IPS-20b (cell line): ENCODE measurements around the gene GLIPR1L1.

Experiments
- H3K27ac ChIP-seq: one replicate; pipeline ENCODE4 v1.5.1; 2013; ENCODE audit warnings: low read length
- H3K27me3 ChIP-seq: 2 replicates; pipeline ENCODE4 v1.6.1; 2013; ENCODE audit warnings: mild to moderate bottlenecking, low read length, inconsistent platforms; ENCODE audit not compliant: insufficient read depth
- H3K36me3 ChIP-seq: 2 replicates; pipeline ENCODE4 v1.6.1; 2013; ENCODE audit warnings: low read depth, mild to moderate bottlenecking, inconsistent platforms, low read length, moderate library complexity; ENCODE audit not compliant: insufficient read depth
- H3K4me1 ChIP-seq: 2 replicates; pipeline ENCODE4 v1.6.1; 2013; ENCODE audit warnings: mild to moderate bottlenecking, control low read depth, inconsistent platforms, low read length, moderate library complexity; ENCODE audit not compliant: insufficient read depth
- H3K4me3 ChIP-seq: 2 replicates; pipeline ENCODE4 v1.5.1; 2013; ENCODE audit warnings: mild to moderate bottlenecking, low read length, inconsistent platforms
- H3K9ac ChIP-seq: 2 replicates; pipeline ENCODE4 v1.6.1; 2013; ENCODE audit warnings: low read depth, mild to moderate bottlenecking, inconsistent platforms, low read length, moderate library complexity
- H3K9me3 ChIP-seq: 2 replicates; pipeline ENCODE4 v1.6.1; 2013; ENCODE audit warnings: mild to moderate bottlenecking, low read depth, low read length, inconsistent platforms; ENCODE audit not compliant: insufficient read depth

Gene GLIPR1L1, protein sequence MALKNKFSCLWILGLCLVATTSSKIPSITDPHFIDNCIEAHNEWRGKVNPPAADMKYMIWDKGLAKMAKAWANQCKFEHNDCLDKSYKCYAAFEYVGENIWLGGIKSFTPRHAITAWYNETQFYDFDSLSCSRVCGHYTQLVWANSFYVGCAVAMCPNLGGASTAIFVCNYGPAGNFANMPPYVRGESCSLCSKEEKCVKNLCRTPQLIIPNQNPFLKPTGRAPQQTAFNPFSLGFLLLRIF

GRCh38 chr12:75334384-75335030, at the start of gene GLIPR1L1:
Gene GLIPR1L1 (plus strand): TSS chr12:75334670. CDS start chr12:75334729, 59 bp downstream.
- Histone ChIP-seq H3K4me3 (peak within 1 kb of the TSS; percentile 67), H3K9me3 (no peaks in the 10 kb centered on the region), H3K27ac (no peak within 1 kb of the TSS), H3K9ac (peak within 1 kb of the TSS; percentile 34; the same call in 1 of the 2 replicates), H3K4me1 (0 out of 2 replicates have a peak, but pooled peaks cover 4% of the 10 kb centered on the region), H3K36me3 (no peaks in the 10 kb centered on the region), H3K27me3 (no peaks in the 10 kb centered on the region)

DNA sequence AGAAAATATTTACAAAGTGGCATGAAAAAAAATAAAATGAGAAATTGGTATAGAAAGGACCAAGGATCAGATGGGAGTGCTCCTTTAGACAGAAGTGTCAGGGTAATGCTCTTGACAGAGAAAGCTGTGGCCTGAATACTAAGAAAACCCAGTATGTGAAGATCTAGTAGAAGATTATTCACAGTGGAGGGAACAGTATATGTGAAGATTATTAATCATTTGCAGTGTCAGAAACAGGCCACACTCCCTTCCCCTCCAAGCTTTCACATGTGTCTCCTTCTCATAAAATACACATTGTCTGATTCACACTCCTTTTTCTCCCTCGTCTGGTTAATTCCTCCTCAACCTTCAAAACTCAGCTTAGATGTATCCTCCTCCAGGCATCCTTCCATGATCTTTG, 45.6 kb upstream of the GLIPR1L1 start:
- Histone ChIP-seq H3K27me3 (no peaks in the 10 kb centered on the region), H3K4me1 (no peaks in the 10 kb centered on the region; the same call in 1 of the 2 replicates), H3K27ac (no peak overlapping the region)

DNA sequence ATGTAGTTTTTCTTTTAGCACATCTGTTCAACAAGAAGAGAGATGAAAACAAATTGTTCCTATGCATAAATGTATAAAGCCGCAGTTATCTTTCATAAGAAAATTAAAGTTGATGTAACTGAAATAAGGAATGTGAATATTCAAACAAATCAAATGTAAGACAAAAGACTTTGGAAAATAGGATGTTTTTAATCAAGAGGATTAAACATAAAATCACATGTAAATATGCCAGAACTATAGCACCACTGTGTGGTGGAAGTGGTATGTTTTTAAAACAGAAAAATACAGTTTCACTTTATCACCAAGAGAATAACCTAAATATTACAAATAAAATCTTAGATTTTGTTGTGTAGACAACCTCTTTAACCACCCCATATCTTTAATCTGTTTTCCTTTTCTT, 44.7 kb upstream of the GLIPR1L1 start:
- Histone ChIP-seq H3K27me3 (no peaks in the 10 kb centered on the region), H3K27ac (no peak overlapping the region), H3K4me1 (peaks cover 6% of the 10 kb centered on the region)

More for the DNA sequence above, 45.6 kb upstream of the GLIPR1L1 start:
- H3K9ac ChIP-seq, result no peak overlapping the region
- H3K4me3 ChIP-seq, result no peak overlapping the region
- no peaks in the 10 kb centered on the region for H3K36me3 ChIP-seq
- H3K9me3 ChIP-seq, result no peaks in the 10 kb centered on the region

DNA sequence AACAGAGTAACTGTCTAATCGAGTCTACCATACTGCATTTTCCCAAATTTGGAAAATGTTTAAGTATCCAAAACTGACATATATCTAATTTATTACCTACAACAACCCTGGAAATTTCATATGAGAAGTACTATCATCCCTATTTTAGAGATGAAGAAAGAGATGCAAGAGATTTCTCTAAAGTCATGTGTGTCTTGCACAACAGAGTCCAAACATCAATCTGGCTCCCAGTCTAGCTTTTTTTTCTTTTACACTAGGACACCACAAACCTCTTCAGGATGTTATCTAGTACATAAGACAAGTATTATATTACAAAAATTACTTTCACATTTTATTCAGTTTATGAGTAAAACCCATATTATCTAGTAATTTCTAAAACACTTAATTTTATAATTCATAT, 43.5 kb upstream of the GLIPR1L1 start:
- no peak overlapping the region for H3K9ac ChIP-seq
- H3K27me3 ChIP-seq, result no peaks in the 10 kb centered on the region
- H3K9me3 ChIP-seq, result no peaks in the 10 kb centered on the region

More for the DNA sequence above, 44.7 kb upstream of the GLIPR1L1 start:
- no peak overlapping the region for H3K9ac ChIP-seq
- H3K36me3 ChIP-seq, result no peaks in the 10 kb centered on the region
- no peak overlapping the region for H3K4me3 ChIP-seq
- no peaks in the 10 kb centered on the region for H3K9me3 ChIP-seq

GRCh38 chr12:75294336-75294735, 40.1 kb upstream of the GLIPR1L1 start:
- Histone ChIP-seq H3K4me3 (0 out of 2 replicates have a peak overlapping the region, but pooled peaks have one; percentile 25), H3K36me3 (no peaks in the 10 kb centered on the region), H3K9me3 (no peaks in the 10 kb centered on the region), H3K27me3 (no peaks in the 10 kb centered on the region), H3K27ac (no peak overlapping the region), H3K4me1 (peaks cover 6% of the 10 kb centered on the region; the same call in 1 of the 2 replicates), H3K9ac (no peak overlapping the region)

More for the DNA sequence above, 43.5 kb upstream of the GLIPR1L1 start:
- H3K4me3 ChIP-seq, result no peak overlapping the region
- no peak overlapping the region for H3K27ac ChIP-seq
- peaks cover 6% of the 10 kb centered on the region for H3K4me1 ChIP-seq
- H3K36me3 ChIP-seq, result no peaks in the 10 kb centered on the region

GRCh38 chr12:75294797-75295196, 39.7 kb upstream of the GLIPR1L1 start:
- no peaks in the 10 kb centered on the region for H3K36me3 ChIP-seq
- no peak overlapping the region for H3K9ac ChIP-seq
- H3K9me3 ChIP-seq, result no peaks in the 10 kb centered on the region
- H3K27me3 ChIP-seq, result no peaks in the 10 kb centered on the region
- H3K4me3 ChIP-seq, result 0 out of 2 replicates have a peak overlapping the region, but pooled peaks have one; percentile 25
- H3K27ac ChIP-seq, result no peak overlapping the region
- H3K4me1 ChIP-seq, result peaks cover 6% of the 10 kb centered on the region; the same call in 1 of the 2 replicates

DNA sequence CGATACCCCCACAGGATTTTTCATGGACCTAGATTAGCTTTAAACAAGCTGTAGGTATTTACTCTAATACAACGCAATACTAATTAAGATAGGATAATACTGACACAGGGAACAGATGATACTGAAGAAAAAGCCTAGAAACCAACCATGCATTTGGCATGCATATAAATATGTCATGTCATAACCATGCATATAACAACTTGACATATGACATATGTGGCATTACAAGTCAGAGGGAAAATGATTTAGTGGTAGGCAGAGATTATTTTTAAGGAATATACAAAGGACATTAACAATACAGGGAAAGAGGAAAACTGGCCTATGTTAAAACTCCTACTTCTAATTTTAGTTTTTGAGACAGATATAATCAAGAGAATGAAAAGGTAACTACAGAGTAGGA, 32.2 kb upstream of the GLIPR1L1 start:
- Histone ChIP-seq H3K9me3 (no peaks in the 10 kb centered on the region), H3K4me3 (no peak overlapping the region), H3K9ac (no peak overlapping the region), H3K27ac (no peak overlapping the region), H3K36me3 (no peaks in the 10 kb centered on the region), H3K4me1 (no peaks in the 10 kb centered on the region), H3K27me3 (no peaks in the 10 kb centered on the region)

DNA sequence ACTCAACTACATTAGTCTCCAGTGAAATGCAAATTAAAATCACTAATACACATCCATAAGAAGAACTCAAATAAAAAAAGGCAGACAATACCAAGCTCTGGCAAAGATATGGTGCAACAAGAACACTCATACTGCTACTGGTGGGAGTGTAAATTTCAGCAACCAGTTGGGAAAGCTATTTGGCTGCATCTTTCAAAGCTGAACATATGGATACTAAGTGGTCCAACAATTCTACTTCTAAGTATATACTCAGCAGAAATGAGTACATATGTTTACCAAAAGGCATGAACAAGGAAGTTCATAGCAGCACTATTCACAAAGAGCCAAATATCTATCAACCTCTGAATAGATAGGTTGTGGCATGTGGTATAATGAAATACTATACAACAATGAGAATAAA, 31.7 kb upstream of the GLIPR1L1 start:
- H3K9ac ChIP-seq, result no peak overlapping the region
- no peak overlapping the region for H3K27ac ChIP-seq
- no peak overlapping the region for H3K4me3 ChIP-seq
- no peaks in the 10 kb centered on the region for H3K9me3 ChIP-seq
- H3K4me1 ChIP-seq, result no peaks in the 10 kb centered on the region
- no peaks in the 10 kb centered on the region for H3K36me3 ChIP-seq
- no peaks in the 10 kb centered on the region for H3K27me3 ChIP-seq

GRCh38 chr12:75305412-75306332, 28.8 kb upstream of the GLIPR1L1 start:
- H3K27ac ChIP-seq, result no peak overlapping the region
- H3K27me3 ChIP-seq, result no peaks in the 10 kb centered on the region
- H3K36me3 ChIP-seq, result no peaks in the 10 kb centered on the region
- H3K4me1 ChIP-seq, result no peaks in the 10 kb centered on the region
- H3K9me3 ChIP-seq, result no peaks in the 10 kb centered on the region
- H3K9ac ChIP-seq, result no peak overlapping the region
- H3K4me3 ChIP-seq, result no peak overlapping the region

GRCh38 chr12:75308279-75308678, 26.2 kb upstream of the GLIPR1L1 start:
- Histone ChIP-seq H3K4me1 (no peaks in the 10 kb centered on the region), H3K4me3 (no peak overlapping the region), H3K27me3 (no peaks in the 10 kb centered on the region), H3K27ac (no peak overlapping the region), H3K9me3 (no peaks in the 10 kb centered on the region), H3K36me3 (no peaks in the 10 kb centered on the region), H3K9ac (no peak overlapping the region)

- Histone ChIP-seq H3K27ac (no peak overlapping the region), H3K27me3 (no peaks in the 10 kb centered on the region), H3K4me1 (no peaks in the 10 kb centered on the region)
These were observed 23.1 kb upstream of the GLIPR1L1 start for GRCh38 chr12:75311369-75311768.

More at GRCh38 chr12:75311369-75311768, 23.1 kb upstream of the GLIPR1L1 start:
- H3K4me3 ChIP-seq, result no peak overlapping the region
- no peaks in the 10 kb centered on the region for H3K9me3 ChIP-seq
- H3K36me3 ChIP-seq, result no peaks in the 10 kb centered on the region
- no peak overlapping the region for H3K9ac ChIP-seq
